Epithelial cell of esophagus (primary cell): ENCODE results near the gene SHC2.

Source experiments
- DNase-seq: peaks from one replicate; pipeline ENCODE4 v3.0.0; 2010; ENCODE audit warnings: low read depth
- H3K4me3 ChIP-seq: 2 replicates; pipeline ENCODE4 v1.5.1; 2011; ENCODE audit warnings: mild to moderate bottlenecking, low read length, control low read depth
- TF ChIP-seq, protein P1 (sequence below): IDR thresholded peaks from 2 replicates; pipeline ENCODE4 v1.5.1; 2011; ENCODE audit warnings: low read depth, mild to moderate bottlenecking, low read length, control low read depth, inconsistent platforms; ENCODE audit not compliant: insufficient read depth; ENCODE audit errors: missing control alignments

SHC2 gene

GRCh38 chr19:379796-380195, 81.0 kb downstream of the SHC2 start:
- TF ChIP-seq, protein P1, sequence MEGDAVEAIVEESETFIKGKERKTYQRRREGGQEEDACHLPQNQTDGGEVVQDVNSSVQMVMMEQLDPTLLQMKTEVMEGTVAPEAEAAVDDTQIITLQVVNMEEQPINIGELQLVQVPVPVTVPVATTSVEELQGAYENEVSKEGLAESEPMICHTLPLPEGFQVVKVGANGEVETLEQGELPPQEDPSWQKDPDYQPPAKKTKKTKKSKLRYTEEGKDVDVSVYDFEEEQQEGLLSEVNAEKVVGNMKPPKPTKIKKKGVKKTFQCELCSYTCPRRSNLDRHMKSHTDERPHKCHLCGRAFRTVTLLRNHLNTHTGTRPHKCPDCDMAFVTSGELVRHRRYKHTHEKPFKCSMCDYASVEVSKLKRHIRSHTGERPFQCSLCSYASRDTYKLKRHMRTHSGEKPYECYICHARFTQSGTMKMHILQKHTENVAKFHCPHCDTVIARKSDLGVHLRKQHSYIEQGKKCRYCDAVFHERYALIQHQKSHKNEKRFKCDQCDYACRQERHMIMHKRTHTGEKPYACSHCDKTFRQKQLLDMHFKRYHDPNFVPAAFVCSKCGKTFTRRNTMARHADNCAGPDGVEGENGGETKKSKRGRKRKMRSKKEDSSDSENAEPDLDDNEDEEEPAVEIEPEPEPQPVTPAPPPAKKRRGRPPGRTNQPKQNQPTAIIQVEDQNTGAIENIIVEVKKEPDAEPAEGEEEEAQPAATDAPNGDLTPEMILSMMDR = no peak
- H3K4me3 ChIP-seq = no peak overlapping the region
- no peak for DNase-seq

DNA sequence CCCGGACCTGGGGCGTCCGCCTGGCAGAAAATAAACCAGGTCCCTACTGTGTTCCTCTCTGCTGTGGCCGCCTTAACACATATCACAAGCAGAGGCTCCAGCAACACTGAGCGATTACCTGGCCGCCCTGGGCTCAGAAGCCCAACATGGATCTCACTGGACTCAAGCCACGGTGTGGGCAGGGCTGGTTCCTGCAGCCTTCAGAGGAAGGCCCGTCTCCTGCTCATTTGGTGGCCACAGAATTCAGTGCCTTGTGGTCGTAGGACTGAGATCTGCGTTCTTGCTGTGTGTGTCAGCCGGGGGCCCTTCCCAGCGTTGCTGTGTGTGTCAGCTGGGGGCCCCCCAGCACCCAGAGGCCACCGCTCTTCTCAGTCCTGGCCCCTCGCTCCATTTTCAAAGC, 82.1 kb downstream of the SHC2 start:
- no peak for DNase-seq
- TF ChIP-seq, protein P1 = no peak

GRCh38 chr19:377801-378581, 82.8 kb downstream of the SHC2 start:
- DNase-seq = no peak
- H3K4me3 ChIP-seq = no peak overlapping the region
- TF ChIP-seq, protein P1 = no peak

More for the DNA sequence above, 82.1 kb downstream of the SHC2 start:
- no peak overlapping the region for H3K4me3 ChIP-seq

GRCh38 chr19:376111-376470, 84.7 kb downstream of the SHC2 start:
- DNase-seq = no peak
- TF ChIP-seq, protein P1 = no peak
- no peak overlapping the region for H3K4me3 ChIP-seq

GRCh38 chr19:375395-376110, 85.3 kb downstream of the SHC2 start:
- no peak overlapping the region for H3K4me3 ChIP-seq
- TF ChIP-seq, protein P1 = no peak
- DNase-seq = no peak

- TF ChIP-seq, protein P1 = no peak
- no peak for DNase-seq
- H3K4me3 ChIP-seq = no peak overlapping the region
Observed at GRCh38 chr19:374886-375235, 86.0 kb downstream of the SHC2 start.
